Rectal smooth muscle tissue (tissue), 1 donor: Measurements from ENCODE around the gene S100A4.

Experiments used
- H3K27ac ChIP-seq: one replicate; pipeline ENCODE4 v1.7.0; 2013; ENCODE audit warnings: low read depth, low read length, inconsistent platforms
- H3K27me3 ChIP-seq: one replicate; pipeline ENCODE4 v1.7.0; 2013; ENCODE audit warnings: low read length; ENCODE audit not compliant: control insufficient read depth, insufficient read depth
- H3K36me3 ChIP-seq: one replicate; pipeline ENCODE4 v1.7.0; 2013; ENCODE audit warnings: low read length; ENCODE audit not compliant: control insufficient read depth, insufficient read depth
- H3K4me1 ChIP-seq: one replicate; pipeline ENCODE4 v1.7.0; 2013; ENCODE audit warnings: low read length; ENCODE audit not compliant: control insufficient read depth, insufficient read depth
- H3K4me3 ChIP-seq: one replicate; pipeline ENCODE4 v1.7.0; 2013; ENCODE audit warnings: low read length
- H3K9ac ChIP-seq: one replicate; pipeline ENCODE4 v1.7.0; 2013; ENCODE audit warnings: low read length

S100A4 gene

GRCh38 chr1:153503766-153504165 is 41.8 kb downstream of the S100A4 start:
- no peaks in the 10 kb centered on the region for H3K36me3 ChIP-seq
- no peak overlapping the region for H3K4me3 ChIP-seq
- H3K27me3 ChIP-seq: no peaks in the 10 kb centered on the region
- H3K9ac ChIP-seq: no peak overlapping the region
- peaks cover 17% of the 10 kb centered on the region for H3K4me1 ChIP-seq
- H3K27ac ChIP-seq: no peak overlapping the region

DNA sequence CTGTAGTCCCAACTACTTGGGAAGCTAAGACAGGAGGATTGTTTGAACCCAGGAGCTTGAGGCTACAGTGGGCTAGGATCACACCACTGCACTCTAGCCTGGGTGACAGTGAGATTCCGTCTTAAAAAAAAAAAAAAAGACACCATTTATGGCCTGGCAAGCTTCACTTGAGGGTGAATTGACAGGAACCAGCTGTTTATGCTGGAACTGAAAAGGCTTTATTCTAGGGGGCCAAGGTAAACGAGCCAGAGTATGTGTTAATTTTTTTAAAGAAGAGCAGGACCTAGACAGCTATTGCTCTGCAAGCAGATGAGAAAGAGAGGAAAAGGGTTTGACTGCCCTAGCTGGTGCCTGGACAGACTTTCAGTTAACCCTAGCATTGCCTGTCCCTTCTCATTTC is 46.9 kb downstream of the S100A4 start:
- Histone ChIP-seq H3K27me3 (no peaks in the 10 kb centered on the region), H3K27ac (no peak overlapping the region), H3K4me1 (no peaks in the 10 kb centered on the region), H3K9ac (no peak overlapping the region), H3K36me3 (no peaks in the 10 kb centered on the region), H3K4me3 (no peak overlapping the region)

DNA sequence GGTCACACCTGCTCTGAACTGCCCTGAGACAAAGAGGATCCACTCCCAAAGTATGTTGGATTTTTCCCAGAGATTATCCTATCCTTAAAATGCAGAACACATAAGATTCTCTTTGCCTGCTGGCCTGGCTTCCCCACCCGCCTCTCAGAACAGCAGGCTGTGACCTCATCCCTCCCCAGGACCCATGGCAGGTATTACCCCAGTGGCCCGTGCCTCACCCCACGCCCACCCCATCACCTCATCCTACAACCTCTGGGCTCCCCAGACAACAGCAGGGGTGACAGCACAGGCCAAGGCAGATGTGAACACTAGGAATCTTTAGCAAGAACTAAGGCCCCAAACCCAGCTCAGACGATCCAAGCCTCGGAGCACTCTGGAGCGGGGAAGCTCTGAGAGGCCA is 50.1 kb downstream of the S100A4 start:
- Histone ChIP-seq H3K27ac (no peak overlapping the region), H3K36me3 (no peaks in the 10 kb centered on the region), H3K9ac (no peak overlapping the region), H3K4me3 (no peak overlapping the region), H3K27me3 (no peaks in the 10 kb centered on the region), H3K4me1 (peaks cover 5% of the 10 kb centered on the region)

DNA sequence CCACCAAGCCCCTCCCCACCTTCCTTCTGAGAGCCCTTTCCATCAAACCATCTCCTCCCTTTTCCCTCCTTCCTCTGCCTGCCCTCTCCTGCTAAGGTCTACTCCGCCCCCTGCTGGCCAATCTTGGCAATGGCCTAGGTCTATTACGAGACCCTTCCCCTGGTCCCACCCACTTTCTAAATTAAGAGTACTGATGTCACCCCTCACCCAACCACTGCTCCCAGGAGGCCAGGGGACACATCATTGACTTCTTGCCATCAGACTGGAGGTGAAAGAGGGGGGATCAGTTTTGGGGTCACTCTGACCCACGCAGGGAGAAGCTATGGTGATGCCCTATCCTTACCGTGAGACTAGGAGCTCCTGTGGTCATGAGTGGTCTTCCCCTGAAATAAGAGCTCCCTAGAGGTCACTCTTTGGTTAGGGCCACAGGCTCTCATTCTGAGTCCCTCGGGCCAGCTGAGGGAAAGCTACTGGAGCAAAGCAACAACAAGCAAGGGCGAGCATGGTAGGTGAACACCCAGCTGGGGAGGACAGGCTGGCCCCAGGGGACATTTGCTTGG is 50.5 kb downstream of the S100A4 start:
- Histone ChIP-seq H3K4me3 (no peak overlapping the region), H3K27ac (no peak overlapping the region), H3K27me3 (no peaks in the 10 kb centered on the region), H3K9ac (no peak overlapping the region), H3K4me1 (peaks cover 5% of the 10 kb centered on the region), H3K36me3 (no peaks in the 10 kb centered on the region)
